Loucy (cell line): ENCODE data around the gene DOCK9.

Experiments
- H2AFZ ChIP-seq: fragments of 200-600 bp; sonication (generic); 2 replicates; pipeline ENCODE4 v1.6.0; 2016; ENCODE audit warnings: antibody characterized with exemption, mild to moderate bottlenecking, low read length, moderate library complexity
- H3F3A ChIP-seq: fragments of 200-600 bp; 2 replicates; pipeline ENCODE4 v1.6.0; 2016; ENCODE audit warnings: antibody characterized with exemption, low read depth, mild to moderate bottlenecking
- H3K27me3 ChIP-seq: fragments of 200-600 bp; sonication (generic); 2 replicates; pipeline ENCODE4 v1.6.1; 2014; ENCODE audit warnings: low read length, mild to moderate bottlenecking; ENCODE audit not compliant: insufficient read depth, poor library complexity, severe bottlenecking
- H3K36me3 ChIP-seq: fragments of 200-600 bp; sonication (generic); 2 replicates; pipeline ENCODE4 v1.6.1; 2016; ENCODE audit warnings: low read length; ENCODE audit not compliant: insufficient read depth
- H3K4me1 ChIP-seq: fragments of 200-600 bp; sonication (generic); 2 replicates; pipeline ENCODE4 v1.5.1; 2014; ENCODE audit warnings: low read length, mild to moderate bottlenecking; ENCODE audit not compliant: insufficient read depth, poor library complexity, severe bottlenecking
- H3K4me2 ChIP-seq: fragments of 200-600 bp; sonication (generic); 2 replicates; pipeline ENCODE4 v1.6.0; 2014; ENCODE audit warnings: antibody characterized with exemption, low read length, low read depth, mild to moderate bottlenecking; ENCODE audit not compliant: poor library complexity, severe bottlenecking
- H3K4me3 ChIP-seq: fragments of 200-600 bp; sonication (generic); 2 replicates; pipeline ENCODE4 v1.5.1; 2014; ENCODE audit warnings: low read length, mild to moderate bottlenecking, mixed read lengths; ENCODE audit not compliant: poor library complexity, severe bottlenecking
- H3K79me2 ChIP-seq: fragments of 200-600 bp; sonication (generic); 2 replicates; pipeline ENCODE4 v1.6.1; 2014; ENCODE audit warnings: low read length; ENCODE audit not compliant: insufficient read depth
- H3K9ac ChIP-seq: fragments of 200-600 bp; sonication (generic); 2 replicates; pipeline ENCODE4 v1.6.0; 2014; ENCODE audit warnings: mild to moderate bottlenecking, low read depth, low read length, moderate library complexity; ENCODE audit not compliant: poor library complexity, severe bottlenecking
- H3K9me2 ChIP-seq: fragments of 200-600 bp; sonication (generic); replicated peaks from 2 replicates; pipeline ENCODE4 v1.6.1; 2016; ENCODE audit warnings: low read depth, low read length, mixed read lengths
- H3K9me3 ChIP-seq: fragments of 200-600 bp; sonication (generic); 2 replicates; pipeline ENCODE4 v1.6.1; 2014; ENCODE audit warnings: mild to moderate bottlenecking, antibody characterized with exemption, low read length, low read depth; ENCODE audit not compliant: insufficient read depth
- H4K20me1 ChIP-seq: fragments of 200-600 bp; sonication (generic); 2 replicates; pipeline ENCODE4 v1.6.0; 2014; ENCODE audit warnings: antibody characterized with exemption, low read length, mild to moderate bottlenecking; ENCODE audit not compliant: insufficient read depth, poor library complexity, severe bottlenecking
- EZH2phosphoT487 ChIP-seq: fragments of 200-600 bp; IDR thresholded peaks from 2 replicates; pipeline ENCODE4 v1.6.1; 2018; ENCODE audit warnings: antibody characterized with exemption, mild to moderate bottlenecking, moderate library complexity, borderline replicate concordance
- TF ChIP-seq, protein P1 (sequence below): fragments of 200-600 bp; sonication (generic); conservative IDR thresholded peaks from 2 replicates; pipeline ENCODE4 v1.5.1; 2014; ENCODE audit warnings: mild to moderate bottlenecking, antibody characterized with exemption, low read length

The DOCK9 gene

DNA sequence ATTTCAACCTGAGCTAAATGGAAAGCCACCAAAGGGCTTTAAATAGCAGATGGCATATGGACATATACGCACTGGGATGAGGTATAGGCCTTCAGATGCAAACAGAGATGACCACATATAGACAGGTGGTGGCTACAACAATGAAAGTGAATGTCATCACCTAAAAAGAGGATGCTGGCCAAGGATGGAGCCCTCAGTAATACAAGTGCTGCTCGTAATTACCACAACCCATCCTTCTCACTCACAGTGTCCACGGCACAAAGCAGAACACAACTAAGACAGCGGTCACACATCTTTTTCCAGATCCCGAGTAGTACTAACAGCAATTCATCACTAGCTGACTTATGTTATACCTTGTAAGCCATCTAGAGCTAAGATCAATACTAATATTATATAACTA lies 18.2 kb upstream of the DOCK9 start:
- Histone ChIP-seq H3K4me3 (no peak overlapping the region), H3K4me1 (peaks cover 8% of the 10 kb centered on the region), H2AFZ (no peak overlapping the region), H3K27me3 (no peaks in the 10 kb centered on the region), H3K9me3 (no peaks in the 10 kb centered on the region), H3K79me2 (no peaks in the 10 kb centered on the region), H3K36me3 (no peaks in the 10 kb centered on the region), H3F3A (no peaks in the 10 kb centered on the region), H4K20me1 (no peaks in the 10 kb centered on the region), H3K4me2 (no peak overlapping the region), H3K9ac (no peak overlapping the region), H3K9me2 (no peaks in the 10 kb centered on the region)
- TF ChIP-seq EZH2phosphoT487: no peak
- TF ChIP-seq, protein P1, sequence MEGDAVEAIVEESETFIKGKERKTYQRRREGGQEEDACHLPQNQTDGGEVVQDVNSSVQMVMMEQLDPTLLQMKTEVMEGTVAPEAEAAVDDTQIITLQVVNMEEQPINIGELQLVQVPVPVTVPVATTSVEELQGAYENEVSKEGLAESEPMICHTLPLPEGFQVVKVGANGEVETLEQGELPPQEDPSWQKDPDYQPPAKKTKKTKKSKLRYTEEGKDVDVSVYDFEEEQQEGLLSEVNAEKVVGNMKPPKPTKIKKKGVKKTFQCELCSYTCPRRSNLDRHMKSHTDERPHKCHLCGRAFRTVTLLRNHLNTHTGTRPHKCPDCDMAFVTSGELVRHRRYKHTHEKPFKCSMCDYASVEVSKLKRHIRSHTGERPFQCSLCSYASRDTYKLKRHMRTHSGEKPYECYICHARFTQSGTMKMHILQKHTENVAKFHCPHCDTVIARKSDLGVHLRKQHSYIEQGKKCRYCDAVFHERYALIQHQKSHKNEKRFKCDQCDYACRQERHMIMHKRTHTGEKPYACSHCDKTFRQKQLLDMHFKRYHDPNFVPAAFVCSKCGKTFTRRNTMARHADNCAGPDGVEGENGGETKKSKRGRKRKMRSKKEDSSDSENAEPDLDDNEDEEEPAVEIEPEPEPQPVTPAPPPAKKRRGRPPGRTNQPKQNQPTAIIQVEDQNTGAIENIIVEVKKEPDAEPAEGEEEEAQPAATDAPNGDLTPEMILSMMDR: no peak

DNA sequence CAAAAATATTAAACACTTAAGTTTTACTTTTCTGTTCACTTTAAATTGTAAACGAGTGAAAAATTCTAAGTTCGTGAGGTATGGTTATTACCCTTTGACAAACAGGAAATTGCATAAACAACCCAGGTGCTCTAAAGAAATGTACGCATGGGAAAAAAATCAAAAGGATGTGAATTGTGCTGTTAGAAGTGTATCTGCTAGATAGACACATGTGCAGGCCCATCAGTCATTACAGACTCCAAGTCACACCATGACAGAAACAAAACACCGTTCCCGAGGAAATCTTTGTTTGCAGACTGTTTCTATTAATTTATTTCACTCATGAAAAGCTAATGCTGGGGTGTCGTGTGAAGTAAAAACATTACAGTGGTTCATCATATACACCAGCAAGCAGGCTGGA lies 17.0 kb upstream of the DOCK9 start:
- no peaks in the 10 kb centered on the region for H4K20me1 ChIP-seq
- no peak overlapping the region for H3K9ac ChIP-seq
- no peaks in the 10 kb centered on the region for H3K79me2 ChIP-seq
- H3K9me3 ChIP-seq: no peaks in the 10 kb centered on the region
- no peak overlapping the region for H2AFZ ChIP-seq
- H3K9me2 ChIP-seq: no peaks in the 10 kb centered on the region
- no peaks in the 10 kb centered on the region for H3K36me3 ChIP-seq
- no peaks in the 10 kb centered on the region for H3K4me1 ChIP-seq
- no peaks in the 10 kb centered on the region for H3F3A ChIP-seq
- no peak overlapping the region for H3K4me2 ChIP-seq
- TF ChIP-seq, protein P1: no peak
- no peak for TF ChIP-seq EZH2phosphoT487
- no peaks in the 10 kb centered on the region for H3K27me3 ChIP-seq
- H3K4me3 ChIP-seq: no peak overlapping the region

DNA sequence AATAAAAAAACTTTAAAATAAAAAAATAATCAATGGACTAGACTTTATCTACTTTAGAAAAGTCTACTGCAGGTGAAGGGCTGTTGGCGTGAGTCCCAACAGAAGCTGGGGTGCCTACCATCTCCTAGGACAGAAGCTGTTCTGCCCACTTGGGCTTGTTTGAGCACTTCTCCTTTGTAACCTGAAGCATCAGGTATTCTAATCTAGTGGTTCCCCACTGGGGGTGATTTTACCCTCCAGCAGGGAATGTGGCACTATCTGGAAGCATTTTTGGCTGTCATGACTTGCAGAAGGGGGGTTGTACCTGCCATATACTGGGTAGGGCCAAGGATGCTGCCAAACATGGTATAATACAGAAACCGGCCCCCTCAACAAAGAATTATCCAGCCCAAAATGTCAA lies 16.2 kb upstream of the DOCK9 start:
- Histone ChIP-seq H3K79me2 (no peaks in the 10 kb centered on the region), H4K20me1 (no peaks in the 10 kb centered on the region), H3F3A (no peaks in the 10 kb centered on the region), H3K4me3 (no peak overlapping the region), H3K9me2 (no peaks in the 10 kb centered on the region), H3K9ac (no peak overlapping the region), H3K27me3 (no peaks in the 10 kb centered on the region), H3K4me2 (no peak overlapping the region), H3K36me3 (no peaks in the 10 kb centered on the region), H3K9me3 (no peaks in the 10 kb centered on the region), H3K4me1 (no peaks in the 10 kb centered on the region), H2AFZ (no peak overlapping the region)
- TF ChIP-seq, protein P1: no peak
- no peak for TF ChIP-seq EZH2phosphoT487
